GM18909 (cell line): ENCODE results near the gene MUC22.

Source experiments
- ATAC-seq: cut with Tn5 transposase; IDR thresholded peaks from one replicate; pipeline ENCODE4 v1.9.1; 2021; ENCODE audit warnings: mild to moderate bottlenecking; ENCODE audit not compliant: unreplicated experiment, poor library complexity

The MUC22 gene

DNA sequence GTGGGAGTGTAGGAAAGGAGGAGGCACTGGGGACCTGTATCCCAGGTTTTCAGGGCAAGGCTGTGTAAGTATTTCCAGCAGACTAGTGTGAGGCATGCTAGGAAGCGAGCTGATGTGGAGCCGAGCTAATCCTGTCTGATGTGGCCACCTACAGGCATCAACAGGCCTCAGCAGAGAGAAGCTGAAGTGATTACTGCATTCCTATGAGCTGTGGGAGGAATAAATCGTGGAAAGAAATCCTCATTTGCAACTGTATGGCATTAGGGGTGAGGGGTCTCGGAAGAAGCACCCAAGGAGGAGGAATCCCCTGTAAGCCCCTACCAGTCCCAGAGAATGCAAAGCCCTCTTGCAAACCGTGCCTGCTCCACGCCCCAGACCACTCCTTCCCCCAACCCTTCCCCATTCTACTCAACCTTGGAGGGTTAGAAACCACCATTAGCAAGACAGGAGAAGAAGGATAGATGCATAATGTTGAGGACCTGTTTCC is 60.5 kb downstream of the MUC22 start:
- ATAC-seq = no peak

- ATAC-seq = no peak
Observed at GRCh38 chr6:31074401-31074800, 64.1 kb downstream of the MUC22 start.

DNA sequence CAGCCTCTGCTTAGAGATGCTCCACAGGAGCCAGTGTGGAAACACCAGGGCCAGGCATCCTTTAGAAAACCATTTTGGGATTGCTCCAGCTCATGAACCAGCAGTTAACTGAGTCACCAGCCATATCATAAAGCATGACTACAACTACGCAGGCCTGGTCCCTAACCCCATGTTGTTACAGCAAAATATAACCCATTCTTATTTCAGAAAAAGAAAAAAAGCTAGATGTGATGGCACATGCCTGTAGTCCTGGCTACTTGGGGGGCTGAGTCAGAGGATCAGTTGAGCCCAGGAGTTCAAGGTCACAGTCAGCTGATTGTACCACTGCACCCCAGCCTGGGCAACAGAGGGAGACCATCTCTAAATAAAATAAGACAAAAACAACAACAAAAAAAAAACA is 65.3 kb downstream of the MUC22 start:
- ATAC-seq = no peak

GRCh38 chr6:31076611-31077010 is 66.3 kb downstream of the MUC22 start:
- no peak for ATAC-seq

DNA sequence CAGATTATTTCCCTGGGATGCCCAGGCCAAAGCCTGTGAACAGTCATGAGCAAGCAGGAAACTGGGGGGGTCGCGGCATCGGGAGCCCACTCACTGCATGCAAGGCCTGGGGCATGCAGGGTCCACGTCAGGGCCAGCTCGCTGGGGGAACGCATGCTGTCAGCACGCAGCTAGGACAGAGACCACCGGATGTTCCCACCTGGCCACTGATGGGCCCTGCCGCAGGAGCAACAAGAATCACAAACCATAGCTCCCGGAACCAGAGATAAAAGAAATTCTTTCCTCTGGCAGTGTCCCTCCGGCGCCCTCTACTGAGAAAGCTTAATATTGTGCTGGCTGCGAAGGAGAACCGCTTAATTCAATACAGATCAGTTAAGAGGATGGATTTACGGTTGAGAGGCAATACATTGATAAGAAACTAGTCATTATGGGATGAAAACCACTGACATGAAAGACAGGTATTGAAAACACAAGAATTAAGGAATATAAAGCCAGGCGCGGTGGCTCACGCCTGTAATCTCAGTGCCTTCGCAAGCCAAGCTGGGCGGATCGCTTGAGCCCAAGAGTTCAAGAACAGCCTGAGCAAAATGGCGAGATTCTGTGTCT is 69.5 kb downstream of the MUC22 start:
- ATAC-seq = no peak

DNA sequence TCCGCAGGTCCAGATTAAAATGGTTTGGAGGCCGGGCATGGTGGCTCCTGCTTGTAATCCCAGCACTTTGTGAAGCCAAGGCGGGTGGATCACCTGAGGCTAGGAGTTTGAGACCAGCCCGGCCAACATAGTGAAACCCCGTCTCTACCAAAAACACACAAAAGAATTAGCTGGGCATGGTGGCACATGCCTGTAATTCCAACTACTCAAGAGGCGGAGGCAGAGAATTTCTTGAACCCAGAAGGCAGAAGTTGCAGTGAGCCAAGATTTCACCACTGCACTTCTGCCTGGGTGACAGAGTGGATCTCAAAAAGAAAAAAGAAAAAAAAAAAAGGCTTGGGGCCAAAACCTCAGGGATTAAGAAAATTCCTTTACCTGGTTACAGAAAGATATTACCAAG is 71.6 kb downstream of the MUC22 start:
- ATAC-seq = no peak

GRCh38 chr6:31083742-31084354 is 73.6 kb downstream of the MUC22 start:
- no peak for ATAC-seq
